ENCODE results near the gene MLH3. TPM values are rescaled to one million over a fixed set of nuclear protein-coding genes. Genes with fewer than 3 reads are reported as not detected.
"Not testable (repeated sequence)": the region's sequence is repeated elsewhere in the genome, so short reads cannot be mapped to it uniquely, and the experiment has no call there.

The MLH3 gene
- total and polyA plus RNA-seq, 2 experiments from 2014 or later: 21.7 to 24.4 TPM

DNA sequence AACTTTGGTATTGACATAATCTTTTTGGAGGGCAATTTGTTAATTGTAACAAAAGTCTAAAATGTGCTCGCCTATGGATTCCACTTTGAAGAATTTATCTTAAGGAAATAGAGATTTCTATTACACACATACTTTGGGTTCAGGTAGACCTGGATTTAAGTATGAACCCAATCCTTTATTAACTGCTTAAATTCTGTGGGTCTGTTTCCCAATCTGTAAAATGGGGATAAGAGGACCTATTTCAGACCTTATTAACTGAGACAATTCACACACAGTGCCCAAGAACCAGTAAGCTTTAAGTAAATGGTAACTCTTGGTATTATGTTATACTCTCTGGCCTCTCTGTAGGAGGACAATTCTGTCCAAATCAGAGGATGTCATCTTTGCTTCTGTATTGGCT lies 49.4 kb downstream of the MLH3 start:
- Histone ChIP-seq H3K4me1 (ENCODE audit: low read depth) (peaks cover 10% of the 10 kb centered on the region), H3K9me3 (ENCODE audit: low read depth) (no peaks in the 10 kb centered on the region), H3K27ac (peak overlapping the region; percentile 82), H3K36me3 (peaks cover 19% of the 10 kb centered on the region), H3K27me3 (no peaks in the 10 kb centered on the region), H3K4me3 (peak overlapping the region; percentile 52)
- no peak for DNase-seq (ENCODE audit: low read depth in 1 of 2, low spot score in 1 of 2)
- TF ChIP-seq, protein P1, sequence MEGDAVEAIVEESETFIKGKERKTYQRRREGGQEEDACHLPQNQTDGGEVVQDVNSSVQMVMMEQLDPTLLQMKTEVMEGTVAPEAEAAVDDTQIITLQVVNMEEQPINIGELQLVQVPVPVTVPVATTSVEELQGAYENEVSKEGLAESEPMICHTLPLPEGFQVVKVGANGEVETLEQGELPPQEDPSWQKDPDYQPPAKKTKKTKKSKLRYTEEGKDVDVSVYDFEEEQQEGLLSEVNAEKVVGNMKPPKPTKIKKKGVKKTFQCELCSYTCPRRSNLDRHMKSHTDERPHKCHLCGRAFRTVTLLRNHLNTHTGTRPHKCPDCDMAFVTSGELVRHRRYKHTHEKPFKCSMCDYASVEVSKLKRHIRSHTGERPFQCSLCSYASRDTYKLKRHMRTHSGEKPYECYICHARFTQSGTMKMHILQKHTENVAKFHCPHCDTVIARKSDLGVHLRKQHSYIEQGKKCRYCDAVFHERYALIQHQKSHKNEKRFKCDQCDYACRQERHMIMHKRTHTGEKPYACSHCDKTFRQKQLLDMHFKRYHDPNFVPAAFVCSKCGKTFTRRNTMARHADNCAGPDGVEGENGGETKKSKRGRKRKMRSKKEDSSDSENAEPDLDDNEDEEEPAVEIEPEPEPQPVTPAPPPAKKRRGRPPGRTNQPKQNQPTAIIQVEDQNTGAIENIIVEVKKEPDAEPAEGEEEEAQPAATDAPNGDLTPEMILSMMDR (IDR thresholded peaks at IDR 0.05; ENCODE audit: low read depth, low read length): no peak

DNA sequence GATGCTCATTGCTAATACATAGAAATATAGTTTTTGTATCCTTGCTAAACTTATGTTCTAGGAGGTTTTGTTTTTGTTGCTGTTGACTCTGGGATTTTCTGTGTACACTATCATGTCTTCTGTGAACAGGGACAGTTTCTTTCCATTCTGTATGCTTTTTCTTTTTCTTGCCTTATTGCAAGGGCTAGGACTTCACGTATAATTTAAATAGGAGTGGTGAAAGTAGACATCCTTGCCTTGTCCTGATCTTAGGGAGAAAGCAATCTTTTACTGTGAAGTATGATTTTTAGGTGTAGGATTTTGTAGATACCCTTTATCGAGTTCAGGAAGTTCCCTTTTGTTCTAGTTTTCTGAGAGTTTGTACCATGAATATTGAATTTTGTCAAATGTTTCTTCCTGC lies 50.0 kb downstream of the MLH3 start:
- peaks cover 10% of the 10 kb centered on the region for H3K4me1 ChIP-seq (ENCODE audit: low read depth)
- peaks cover 12% of the 10 kb centered on the region for H3K36me3 ChIP-seq
- TF ChIP-seq, protein P1 (IDR thresholded peaks at IDR 0.05; ENCODE audit: low read depth, low read length): no peak
- H3K27me3 ChIP-seq: no peaks in the 10 kb centered on the region
- no peak overlapping the region for H3K4me3 ChIP-seq
- DNase-seq (ENCODE audit: low read depth in 1 of 2, low spot score in 1 of 2): no peak
- H3K9me3 ChIP-seq (ENCODE audit: low read depth): no peaks in the 10 kb centered on the region
- H3K27ac ChIP-seq: no peak overlapping the region

DNA sequence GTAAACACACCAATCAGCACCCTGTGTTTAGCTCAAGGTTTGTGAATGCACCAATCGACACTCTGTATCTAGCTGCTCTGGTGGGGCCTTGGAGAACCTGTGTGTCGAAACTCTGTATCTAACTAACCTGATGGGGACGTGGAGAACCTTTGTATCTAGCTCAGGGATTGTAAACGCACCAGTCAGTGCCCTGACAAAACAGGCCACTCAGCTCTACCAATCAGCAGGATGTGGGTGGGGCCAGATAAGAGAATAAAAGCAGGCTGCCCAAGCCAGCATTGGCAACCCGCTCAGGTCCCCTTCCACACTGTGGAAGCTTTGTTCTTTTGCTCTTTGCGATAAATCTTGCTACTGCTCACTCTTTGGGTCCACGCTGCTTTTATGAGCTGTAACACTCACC lies 55.5 kb downstream of the MLH3 start:
- H3K4me3 ChIP-seq; H3K27me3 ChIP-seq; H3K27ac ChIP-seq; DNase-seq (ENCODE audit: low read depth in 1 of 2, low spot score in 1 of 2); H3K9me3 ChIP-seq (ENCODE audit: low read depth); H3K36me3 ChIP-seq; H3K4me1 ChIP-seq (ENCODE audit: low read depth): not testable (repeated sequence)

DNA sequence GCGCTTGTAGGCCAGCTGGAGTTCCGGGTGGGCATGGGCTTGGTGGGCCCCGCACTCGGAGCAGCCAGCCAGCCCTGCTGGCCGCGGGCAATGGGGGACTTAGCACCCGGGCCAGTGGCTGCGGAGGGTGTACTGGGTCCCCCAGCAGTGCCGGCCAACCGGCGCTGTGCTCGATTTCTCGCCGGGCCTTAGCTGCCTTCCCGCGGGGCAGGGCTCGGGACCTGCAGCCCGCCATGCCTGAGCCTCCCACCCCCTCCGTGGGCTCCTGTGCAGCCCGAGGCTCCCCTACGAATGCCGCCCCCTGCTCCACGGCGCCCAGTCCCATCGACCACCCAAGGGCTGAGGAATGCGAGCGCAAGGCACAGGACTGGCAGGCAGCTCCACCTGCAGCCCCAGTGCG lies 57.1 kb downstream of the MLH3 start:
- H3K27ac ChIP-seq; H3K36me3 ChIP-seq; H3K9me3 ChIP-seq (ENCODE audit: low read depth); H3K27me3 ChIP-seq; DNase-seq (ENCODE audit: low read depth in 1 of 2, low spot score in 1 of 2); H3K4me1 ChIP-seq (ENCODE audit: low read depth); H3K4me3 ChIP-seq: not testable (repeated sequence)

DNA sequence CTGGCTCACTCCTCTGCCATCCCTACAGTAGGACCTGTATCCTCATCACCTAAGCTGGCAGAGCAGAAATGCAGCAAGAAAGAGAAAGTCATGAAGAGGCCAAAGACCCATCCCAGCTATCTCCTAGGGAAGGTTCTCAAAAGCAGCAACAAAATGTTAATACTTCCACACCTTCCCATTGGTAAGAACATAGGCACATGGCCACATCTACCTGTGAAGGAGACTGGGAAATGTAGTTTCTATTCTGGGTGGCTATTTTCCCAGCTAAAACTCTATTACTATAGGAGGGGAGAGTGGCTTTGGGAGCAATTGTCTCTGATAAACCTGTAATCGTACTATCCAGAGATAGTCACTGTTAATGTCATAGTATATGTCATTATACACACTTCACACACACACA lies 62.3 kb downstream of the MLH3 start:
- no peaks in the 10 kb centered on the region for H3K9me3 ChIP-seq (ENCODE audit: low read depth)
- TF ChIP-seq, protein P1 (IDR thresholded peaks at IDR 0.05; ENCODE audit: low read depth, low read length): no peak
- DNase-seq (ENCODE audit: low read depth in 1 of 2, low spot score in 1 of 2): no peak

DNA sequence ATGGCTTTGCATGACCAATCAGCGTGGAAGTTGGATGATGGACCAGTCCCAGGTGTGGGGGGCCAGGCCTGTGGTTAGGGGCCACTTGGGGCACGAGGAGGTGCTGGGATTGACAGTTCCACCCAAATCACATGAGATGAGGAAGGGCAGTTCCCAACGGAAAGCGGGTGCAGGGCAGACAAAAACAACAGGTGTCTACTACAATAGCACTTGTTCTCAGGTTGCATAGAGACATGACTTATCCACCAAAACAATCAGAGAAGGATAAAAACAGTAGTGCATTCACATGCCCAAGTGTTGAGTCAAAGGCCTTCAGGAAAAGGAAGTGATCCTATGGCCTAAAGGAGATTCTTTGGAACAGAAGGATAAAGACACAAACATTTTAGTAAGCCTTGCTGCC lies 63.1 kb downstream of the MLH3 start:
- no peaks in the 10 kb centered on the region for H3K9me3 ChIP-seq (ENCODE audit: low read depth)
- H3K4me3 ChIP-seq: no peak overlapping the region
- H3K27ac ChIP-seq: no peak overlapping the region
- DNase-seq (ENCODE audit: low read depth in 1 of 2, low spot score in 1 of 2): peak in 1 of 2 donors; percentile 56
- H3K27me3 ChIP-seq: no peaks in the 10 kb centered on the region
- H3K36me3 ChIP-seq: no peaks in the 10 kb centered on the region
- H3K4me1 ChIP-seq (ENCODE audit: low read depth): no peaks in the 10 kb centered on the region
- TF ChIP-seq, protein P1 (IDR thresholded peaks at IDR 0.05; ENCODE audit: low read depth, low read length): no peak

More for the DNA sequence above, 62.3 kb downstream of the MLH3 start:
- no peaks in the 10 kb centered on the region for H3K4me1 ChIP-seq (ENCODE audit: low read depth)
- no peaks in the 10 kb centered on the region for H3K27me3 ChIP-seq
- no peak overlapping the region for H3K4me3 ChIP-seq
- H3K27ac ChIP-seq: no peak overlapping the region
- H3K36me3 ChIP-seq: no peaks in the 10 kb centered on the region

DNA sequence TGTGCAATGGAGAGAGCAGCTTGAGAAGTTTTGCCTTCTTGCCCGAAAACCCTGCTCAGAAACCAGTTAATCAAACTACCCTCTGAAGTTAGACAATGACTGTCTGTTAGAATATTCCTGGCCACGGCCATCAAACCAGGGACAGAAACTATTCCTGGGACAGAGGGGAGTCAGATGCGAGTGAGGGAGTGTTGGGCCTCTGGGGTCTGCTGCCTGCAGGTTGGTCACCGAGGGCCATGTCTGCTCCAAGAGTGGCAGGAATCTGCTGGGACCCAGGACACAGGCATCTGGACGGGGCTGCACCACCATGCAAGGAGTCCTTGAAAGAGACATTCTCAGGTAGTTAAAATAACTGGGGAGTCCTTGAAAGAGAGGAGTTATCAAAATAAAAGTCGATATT lies 65.5 kb downstream of the MLH3 start:
- H3K27me3 ChIP-seq: no peaks in the 10 kb centered on the region
- H3K4me1 ChIP-seq (ENCODE audit: low read depth): peaks cover under 1% of the 10 kb centered on the region
- TF ChIP-seq, protein P1 (IDR thresholded peaks at IDR 0.05; ENCODE audit: low read depth, low read length): no peak
- H3K27ac ChIP-seq: no peak overlapping the region
- no peaks in the 10 kb centered on the region for H3K9me3 ChIP-seq (ENCODE audit: low read depth)
- DNase-seq (ENCODE audit: low read depth in 1 of 2, low spot score in 1 of 2): no peak
- H3K4me3 ChIP-seq: no peak overlapping the region
- H3K36me3 ChIP-seq: no peaks in the 10 kb centered on the region
